ENCODE results near the gene SERINC3. TPM values are rescaled to one million over a fixed set of nuclear protein-coding genes. Genes with fewer than 3 reads are reported as not detected.

SERINC3 gene
- total RNA-seq, 1 donor from 2014 or later, result 82.4 TPM

DNA sequence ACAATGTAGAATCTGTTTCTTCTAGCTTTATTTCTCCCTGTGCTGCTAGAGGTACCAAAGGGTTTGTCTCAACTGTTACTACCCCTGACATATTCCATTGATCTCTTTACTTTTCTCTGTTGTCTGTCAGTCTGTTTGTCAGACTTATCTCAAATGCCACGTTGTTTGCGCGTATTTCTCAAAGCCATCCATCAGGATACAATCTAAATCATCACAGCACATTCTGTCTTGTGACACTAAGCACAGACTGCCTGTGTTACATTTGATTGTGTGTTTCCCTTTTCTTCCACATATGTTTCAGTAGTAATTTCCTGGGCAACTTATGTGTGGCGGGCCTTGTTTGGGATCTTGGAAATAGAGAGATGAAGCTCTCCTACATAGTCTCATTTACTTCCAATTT is 30.2 kb upstream of the SERINC3 start:
- no peak for FAIRE-seq
- no peaks in the 10 kb centered on the region for H3K36me3 ChIP-seq (ENCODE audit: control insufficient read depth, insufficient read depth, low read length)
- DNase-seq (ENCODE audit: low read depth), result no peak
- H3K4me3 ChIP-seq (ENCODE audit: low read depth, low read length), result no peak overlapping the region
- TF ChIP-seq, protein P1, sequence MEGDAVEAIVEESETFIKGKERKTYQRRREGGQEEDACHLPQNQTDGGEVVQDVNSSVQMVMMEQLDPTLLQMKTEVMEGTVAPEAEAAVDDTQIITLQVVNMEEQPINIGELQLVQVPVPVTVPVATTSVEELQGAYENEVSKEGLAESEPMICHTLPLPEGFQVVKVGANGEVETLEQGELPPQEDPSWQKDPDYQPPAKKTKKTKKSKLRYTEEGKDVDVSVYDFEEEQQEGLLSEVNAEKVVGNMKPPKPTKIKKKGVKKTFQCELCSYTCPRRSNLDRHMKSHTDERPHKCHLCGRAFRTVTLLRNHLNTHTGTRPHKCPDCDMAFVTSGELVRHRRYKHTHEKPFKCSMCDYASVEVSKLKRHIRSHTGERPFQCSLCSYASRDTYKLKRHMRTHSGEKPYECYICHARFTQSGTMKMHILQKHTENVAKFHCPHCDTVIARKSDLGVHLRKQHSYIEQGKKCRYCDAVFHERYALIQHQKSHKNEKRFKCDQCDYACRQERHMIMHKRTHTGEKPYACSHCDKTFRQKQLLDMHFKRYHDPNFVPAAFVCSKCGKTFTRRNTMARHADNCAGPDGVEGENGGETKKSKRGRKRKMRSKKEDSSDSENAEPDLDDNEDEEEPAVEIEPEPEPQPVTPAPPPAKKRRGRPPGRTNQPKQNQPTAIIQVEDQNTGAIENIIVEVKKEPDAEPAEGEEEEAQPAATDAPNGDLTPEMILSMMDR (IDR thresholded peaks at IDR 0.05; ENCODE audit: insufficient read depth, low read length, severe bottlenecking), result no peak
- H3K27me3 ChIP-seq (ENCODE audit: control insufficient read depth, insufficient read depth, low read length), result no peaks in the 10 kb centered on the region

DNA sequence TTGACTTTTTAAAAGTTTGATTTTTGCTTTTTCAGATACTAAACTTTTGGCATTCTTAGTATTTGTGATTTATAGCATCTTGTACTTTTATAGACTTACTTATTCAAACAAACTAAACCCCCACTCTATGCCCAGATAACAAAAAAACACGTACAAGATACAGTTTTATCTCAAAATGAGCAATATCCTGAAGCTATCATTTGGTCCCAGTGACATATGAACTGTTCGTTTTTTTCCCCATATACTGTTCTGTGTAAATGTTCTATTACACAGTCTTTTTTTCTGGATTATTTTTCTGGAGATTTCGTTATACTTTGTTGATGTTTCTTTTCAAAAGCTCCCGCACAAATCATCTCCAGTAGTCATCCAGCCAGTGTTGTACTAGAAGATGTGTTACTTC is 27.3 kb upstream of the SERINC3 start:
- Histone ChIP-seq H3K4me3 (ENCODE audit: low read depth, low read length) (no peak overlapping the region), H3K36me3 (ENCODE audit: control insufficient read depth, insufficient read depth, low read length) (no peaks in the 10 kb centered on the region), H3K27me3 (ENCODE audit: control insufficient read depth, insufficient read depth, low read length) (no peaks in the 10 kb centered on the region)
- no peak for FAIRE-seq
- TF ChIP-seq, protein P1 (IDR thresholded peaks at IDR 0.05; ENCODE audit: insufficient read depth, low read length, severe bottlenecking), result no peak
- no peak for DNase-seq (ENCODE audit: low read depth)

DNA sequence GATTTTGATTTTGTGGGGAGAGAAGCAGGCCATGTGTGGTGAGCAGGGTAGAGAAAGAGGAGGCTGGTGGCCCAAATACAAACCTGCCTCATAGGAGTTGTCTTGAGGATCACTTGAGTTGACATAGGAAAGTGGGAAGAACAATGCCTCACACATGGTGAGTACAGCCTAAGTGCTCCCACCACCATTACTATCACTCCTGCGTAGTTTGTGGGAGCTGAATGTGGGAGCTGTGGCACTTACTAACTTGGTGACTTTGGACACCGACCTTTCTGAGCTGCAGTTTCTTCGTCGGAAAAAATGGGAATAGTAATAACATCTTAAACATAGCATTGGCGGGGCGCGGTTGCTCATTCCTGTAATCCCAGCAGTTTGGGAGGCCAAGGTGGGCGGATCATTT is 25.5 kb upstream of the SERINC3 start:
- no peaks in the 10 kb centered on the region for H3K36me3 ChIP-seq (ENCODE audit: control insufficient read depth, insufficient read depth, low read length)
- FAIRE-seq, result no peak
- H3K27me3 ChIP-seq (ENCODE audit: control insufficient read depth, insufficient read depth, low read length), result no peaks in the 10 kb centered on the region
- DNase-seq (ENCODE audit: low read depth), result no peak
- no peak overlapping the region for H3K4me3 ChIP-seq (ENCODE audit: low read depth, low read length)
- TF ChIP-seq, protein P1 (IDR thresholded peaks at IDR 0.05; ENCODE audit: insufficient read depth, low read length, severe bottlenecking), result no peak

DNA sequence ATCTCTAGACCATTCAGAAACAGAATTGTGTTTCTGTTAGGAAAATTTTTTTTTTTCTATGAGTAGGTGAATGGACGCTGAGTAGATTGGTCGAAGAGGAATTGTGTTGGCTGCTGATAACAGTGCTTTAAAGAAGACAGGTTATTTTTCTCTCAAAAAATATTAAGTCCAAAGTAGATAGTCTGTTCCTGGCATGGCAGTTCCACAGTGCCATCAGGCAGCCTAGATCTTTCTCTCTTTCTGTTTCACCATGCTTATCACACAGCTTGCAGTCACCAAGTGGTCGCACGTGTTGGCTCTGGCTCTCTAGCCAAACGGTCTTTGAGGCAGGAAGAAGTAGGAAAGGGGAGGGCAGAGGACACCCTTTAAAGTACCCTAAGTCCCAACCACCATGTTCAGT is 22.4 kb upstream of the SERINC3 start:
- no peak for DNase-seq (ENCODE audit: low read depth)
- TF ChIP-seq, protein P1 (IDR thresholded peaks at IDR 0.05; ENCODE audit: insufficient read depth, low read length, severe bottlenecking), result no peak
- Histone ChIP-seq H3K36me3 (ENCODE audit: control insufficient read depth, insufficient read depth, low read length) (no peaks in the 10 kb centered on the region), H3K4me3 (ENCODE audit: low read depth, low read length) (no peak overlapping the region), H3K27me3 (ENCODE audit: control insufficient read depth, insufficient read depth, low read length) (no peaks in the 10 kb centered on the region)
- FAIRE-seq, result no peak

DNA sequence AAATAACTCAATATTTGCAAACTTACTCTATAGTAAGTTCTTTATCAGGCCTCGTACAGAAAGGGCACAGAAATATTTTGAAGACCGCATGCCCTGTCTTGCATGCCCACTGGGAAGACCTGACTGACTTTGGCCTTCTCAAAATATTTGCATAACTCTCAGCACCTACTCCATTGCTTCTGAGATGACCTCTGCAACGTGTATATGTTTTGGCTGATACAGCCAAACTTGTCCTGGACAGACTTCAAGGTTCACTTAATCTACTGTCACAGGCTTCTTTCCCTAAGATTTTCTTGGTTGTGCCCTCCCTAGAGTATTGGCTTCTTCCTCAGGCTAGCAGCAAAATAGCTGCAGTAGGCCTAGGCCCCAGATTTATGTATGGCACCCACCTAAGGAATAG is 21.5 kb upstream of the SERINC3 start:
- Histone ChIP-seq H3K36me3 (ENCODE audit: control insufficient read depth, insufficient read depth, low read length) (no peaks in the 10 kb centered on the region), H3K27me3 (ENCODE audit: control insufficient read depth, insufficient read depth, low read length) (no peaks in the 10 kb centered on the region), H3K4me3 (ENCODE audit: low read depth, low read length) (no peak overlapping the region)
- FAIRE-seq, result no peak
- TF ChIP-seq, protein P1 (IDR thresholded peaks at IDR 0.05; ENCODE audit: insufficient read depth, low read length, severe bottlenecking), result no peak
- no peak for DNase-seq (ENCODE audit: low read depth)

DNA sequence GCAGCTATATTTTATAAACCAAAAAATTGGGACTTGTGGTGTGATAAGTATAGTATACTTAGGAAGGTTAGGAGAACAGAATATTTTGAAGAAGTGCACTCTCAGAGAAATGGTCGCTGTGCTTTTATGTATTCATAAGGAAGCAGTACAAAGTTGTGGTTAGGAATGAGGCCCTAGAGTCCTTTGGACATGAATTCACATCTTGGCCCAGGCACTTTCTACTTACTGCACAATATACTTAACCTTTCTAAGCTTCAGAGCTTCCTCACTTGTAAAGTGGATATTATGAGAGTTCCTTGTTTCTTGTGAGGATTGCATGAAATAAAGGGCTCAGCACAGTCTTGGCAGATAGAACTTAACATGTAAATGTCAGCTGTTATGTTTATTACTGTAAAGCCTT is 21.0 kb upstream of the SERINC3 start:
- H3K4me3 ChIP-seq (ENCODE audit: low read depth, low read length), result no peak overlapping the region
- FAIRE-seq, result no peak
- TF ChIP-seq, protein P1 (IDR thresholded peaks at IDR 0.05; ENCODE audit: insufficient read depth, low read length, severe bottlenecking), result no peak
- DNase-seq (ENCODE audit: low read depth), result no peak
- no peaks in the 10 kb centered on the region for H3K27me3 ChIP-seq (ENCODE audit: control insufficient read depth, insufficient read depth, low read length)
- H3K36me3 ChIP-seq (ENCODE audit: control insufficient read depth, insufficient read depth, low read length), result no peaks in the 10 kb centered on the region

Measured in bronchial epithelial cell (primary cell).